Astrocyte of the cerebellum (primary cell): ENCODE measurements around the gene PURB.
"Not testable (repeated sequence)": the region's sequence is repeated elsewhere in the genome, so short reads cannot be mapped to it uniquely, and the experiment has no call there.

ENCODE experiments used
- DNase-seq: peaks from one replicate; pipeline ENCODE4 v3.0.0-alpha.2; 2011; ENCODE audit warnings: low read depth
- H3K4me3 ChIP-seq: 2 replicates; pipeline ENCODE4 v1.5.1; 2011; ENCODE audit warnings: mild to moderate bottlenecking, low read depth, low read length, moderate library complexity
- CTCF ChIP-seq: IDR thresholded peaks from 2 replicates; pipeline ENCODE4 v1.5.1; 2012; ENCODE audit warnings: low read length, low read depth, moderate library complexity, mild to moderate bottlenecking; ENCODE audit errors: missing control alignments
- in situ Hi-C: cut with HindIII; loops from 2 replicates; pipeline ENCODE4 v1.10.0; 2017; ENCODE audit warnings: low sequenced_read_pairs

PURB gene

GRCh38 chr7:44885394-44886317 lies at the start of gene PURB:
PURB (minus strand) TSS chr7:44885530; CDS start chr7:44885348, 182 bp downstream.
- H3K4me3 ChIP-seq, result peak within 1 kb of the TSS; percentile 60
- peak; percentile 86 for DNase-seq
- in situ Hi-C loops, result no loop called here
- TF ChIP-seq CTCF, result no peak

GRCh38 chr7:44935016-44935415 lies 49.7 kb upstream of the PURB start:
- in situ Hi-C loops, result no loop called here
- no peak for TF ChIP-seq CTCF
- no peak overlapping the region for H3K4me3 ChIP-seq
- no peak for DNase-seq

GRCh38 chr7:44934510-44934909 lies 49.2 kb upstream of the PURB start:
- DNase-seq, in situ Hi-C loops, H3K4me3 ChIP-seq: not testable (repeated sequence)

- H3K4me3 ChIP-seq, result no peak overlapping the region
- TF ChIP-seq CTCF, result no peak
- in situ Hi-C loops, result no loop called here
- no peak for DNase-seq
Measured at GRCh38 chr7:44930921-44931320, 45.6 kb upstream of the PURB start.

GRCh38 chr7:44922351-44922694 lies 37.0 kb upstream of the PURB start:
- no peak overlapping the region for H3K4me3 ChIP-seq
- DNase-seq, result no peak
- TF ChIP-seq CTCF, result no peak
- in situ Hi-C loops, result no loop called here

GRCh38 chr7:44921607-44922350 lies 36.4 kb upstream of the PURB start:
- in situ Hi-C loops, result no loop called here
- TF ChIP-seq CTCF, result peak; percentile 80
- DNase-seq, result peak; percentile 24
- no peak overlapping the region for H3K4me3 ChIP-seq

GRCh38 chr7:44920119-44920518 lies 34.8 kb upstream of the PURB start:
- no peak for DNase-seq
- in situ Hi-C loops, result no loop called here
- H3K4me3 ChIP-seq, result no peak overlapping the region
- TF ChIP-seq CTCF, result no peak
